GM21447 (cell line): ENCODE results near the gene S100A14.

Source experiments
- ATAC-seq: cut with Tn5 transposase; IDR thresholded peaks from one replicate; pipeline ENCODE4 v1.9.1; 2021; ENCODE audit not compliant: unreplicated experiment

Gene S100A14

GRCh38 chr1:153639280-153639679 lies 23.2 kb upstream of the S100A14 start:
- no peak for ATAC-seq

- no peak for ATAC-seq
These were observed 22.1 kb upstream of the S100A14 start for GRCh38 chr1:153638261-153638660.

- ATAC-seq = no peak
These were observed 20.2 kb upstream of the S100A14 start for GRCh38 chr1:153636312-153636711.

GRCh38 chr1:153635872-153636271 lies 19.7 kb upstream of the S100A14 start:
- no peak for ATAC-seq

- ATAC-seq = peak; percentile 83
These were observed 17.9 kb upstream of the S100A14 start, which contains the start of gene CHTOP for GRCh38 chr1:153633754-153634665. CHTOP (plus strand) TSS chr1:153634066; CDS start chr1:153636589, 2,523 bp downstream.

- peak; percentile 3 for ATAC-seq
These were observed 17.1 kb upstream of the S100A14 start for GRCh38 chr1:153633161-153633753.

- no peak for ATAC-seq
These were observed 15.2 kb upstream of the S100A14 start for GRCh38 chr1:153631047-153632022.

- no peak for ATAC-seq
These were observed 14.3 kb upstream of the S100A14 start for GRCh38 chr1:153630384-153630783.

GRCh38 chr1:153629971-153630370 lies 13.8 kb upstream of the S100A14 start:
- ATAC-seq = no peak

- no peak for ATAC-seq
These were observed 13.2 kb upstream of the S100A14 start for GRCh38 chr1:153629343-153629665.

GRCh38 chr1:153628638-153629342 lies 12.7 kb upstream of the S100A14 start:
- no peak for ATAC-seq

GRCh38 chr1:153627715-153628626 lies 11.8 kb upstream of the S100A14 start, which contains the start of gene S100A1:
S100A1 (plus strand) TSS chr1:153628434; CDS start chr1:153630522, 2,088 bp downstream.
- no peak for ATAC-seq

GRCh38 chr1:153626904-153627714 lies 11.0 kb upstream of the S100A14 start, which contains the start of gene S100A13:
S100A13 (minus strand) TSS chr1:153627505; CDS start chr1:153626472, 1,033 bp downstream.
- ATAC-seq = no peak

- ATAC-seq = no peak
These were observed 10.4 kb upstream of the S100A14 start for GRCh38 chr1:153626477-153626903.

GRCh38 chr1:153624965-153625611 lies 9.0 kb upstream of the S100A14 start:
- ATAC-seq = no peak

- no peak for ATAC-seq
These were observed 7.0 kb upstream of the S100A14 start for GRCh38 chr1:153623101-153623500.

GRCh38 chr1:153619171-153619570 lies 3.0 kb upstream of the S100A14 start:
- ATAC-seq = no peak

- no peak for ATAC-seq
These were observed 1.5 kb upstream of the S100A14 start for GRCh38 chr1:153617663-153618062.
